NCI-H1417 treated with DMSO at 0.1 percent for 48 hours (cell line): ENCODE measurements around the gene STK36.

Experiments
- DNase-seq: peaks from one replicate; lab custom pipeline; 2025; lab: John Stamatoyannopoulos, UW

STK36 gene

DNA sequence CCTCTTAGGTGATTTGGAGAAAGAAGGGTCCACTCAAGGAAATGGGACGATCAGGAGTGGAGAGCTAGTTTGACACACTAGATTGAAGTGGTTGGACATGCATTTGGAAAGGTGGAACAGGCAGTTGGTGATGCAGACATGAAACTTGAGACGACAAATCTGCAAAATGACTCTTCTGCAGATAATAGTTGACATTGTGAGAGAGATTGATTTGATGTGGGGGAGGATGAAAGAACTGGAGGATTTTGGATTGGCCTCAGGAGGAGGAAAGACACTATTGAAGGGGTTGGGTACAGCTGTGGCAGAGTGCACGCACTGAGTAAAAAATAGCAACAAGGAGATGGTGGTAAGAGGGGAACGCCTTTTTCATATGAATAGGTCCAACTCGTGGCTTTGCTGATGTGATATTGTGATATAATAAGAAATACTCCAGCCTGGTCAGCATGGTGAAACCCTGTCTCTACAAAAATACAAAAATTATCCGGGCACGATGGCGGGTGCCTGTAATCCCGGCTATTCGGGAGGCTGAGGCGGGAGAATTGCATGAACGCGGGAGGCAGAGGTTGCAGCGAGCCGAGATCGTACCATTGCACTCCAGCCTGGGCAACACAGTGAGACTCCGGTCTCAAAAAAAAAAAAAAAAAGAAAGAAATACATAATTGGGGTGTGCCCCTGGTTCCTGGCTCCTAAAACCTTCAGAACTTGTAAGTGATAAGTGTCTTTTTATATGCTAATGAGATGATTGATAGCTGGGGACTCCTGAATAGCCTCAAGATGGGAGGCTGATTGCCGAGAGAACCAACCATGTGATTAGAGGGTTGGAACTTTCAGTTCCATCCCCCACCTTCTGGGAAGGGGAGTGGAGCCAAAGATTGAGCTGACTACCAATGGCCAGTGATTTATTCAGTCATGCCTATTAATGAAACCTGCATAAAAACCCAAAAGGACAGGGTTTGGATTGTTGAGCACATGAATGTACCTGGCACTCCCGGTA lies 48.5 kb downstream of the STK36 start:
- no peak for DNase-seq

DNA sequence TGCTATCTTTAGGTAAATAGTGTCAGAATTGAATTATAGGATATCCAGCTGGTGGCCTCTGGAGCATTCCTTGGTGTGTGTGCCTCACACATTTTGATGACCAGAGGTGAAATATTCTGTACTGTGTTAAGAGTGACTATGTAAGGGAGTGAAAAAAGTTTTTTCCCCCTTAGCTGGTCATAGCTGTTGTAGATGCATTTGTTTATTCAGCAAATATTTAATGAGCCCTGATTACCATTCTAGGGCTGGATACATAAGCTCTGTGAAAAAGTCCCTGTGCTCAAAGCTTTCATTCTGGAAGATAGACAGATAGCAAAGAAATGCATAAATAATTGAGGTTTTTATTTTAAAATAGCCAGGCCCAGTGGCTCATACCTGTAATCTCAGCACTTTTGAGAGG lies 49.6 kb downstream of the STK36 start:
- no peak for DNase-seq

DNA sequence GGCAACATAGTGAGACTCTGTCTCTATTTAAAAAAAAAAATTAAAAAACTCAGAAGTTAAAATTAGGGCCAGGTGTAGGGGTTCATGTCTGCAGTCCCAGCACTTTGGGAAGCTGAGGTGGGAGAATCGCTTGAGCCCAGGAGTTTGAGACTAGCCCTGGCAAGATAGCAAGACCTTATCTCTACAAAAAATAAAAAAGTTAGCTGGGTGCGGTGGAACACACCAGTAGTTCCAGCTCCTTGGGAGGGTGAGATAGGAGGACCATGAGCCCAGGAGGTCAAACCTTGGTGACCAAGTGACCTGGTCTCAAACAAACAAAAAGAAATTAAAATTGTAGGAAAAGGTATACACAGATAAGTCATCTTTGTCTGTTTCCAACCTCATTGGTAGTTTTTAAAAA lies 50.0 kb downstream of the STK36 start:
- no peak for DNase-seq

DNA sequence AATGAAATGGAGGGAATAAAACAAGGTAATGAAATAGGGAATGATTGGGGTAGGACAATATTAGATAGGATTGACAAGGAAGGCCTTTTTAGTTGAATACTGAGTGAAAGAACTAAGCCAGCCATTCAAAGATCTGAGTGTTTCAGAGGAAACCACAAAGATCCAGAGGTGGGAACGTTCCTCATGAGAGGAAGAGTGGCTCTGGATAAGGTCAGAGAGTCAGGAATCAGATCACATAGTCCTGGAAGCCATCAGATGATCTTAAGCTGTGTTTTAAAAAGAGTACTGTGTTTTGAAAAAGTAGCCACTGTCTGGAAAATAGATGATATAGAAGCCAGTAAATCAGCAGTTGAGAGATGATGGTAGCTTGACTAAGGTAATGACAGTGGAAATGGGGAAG lies 50.5 kb downstream of the STK36 start:
- DNase-seq = no peak

DNA sequence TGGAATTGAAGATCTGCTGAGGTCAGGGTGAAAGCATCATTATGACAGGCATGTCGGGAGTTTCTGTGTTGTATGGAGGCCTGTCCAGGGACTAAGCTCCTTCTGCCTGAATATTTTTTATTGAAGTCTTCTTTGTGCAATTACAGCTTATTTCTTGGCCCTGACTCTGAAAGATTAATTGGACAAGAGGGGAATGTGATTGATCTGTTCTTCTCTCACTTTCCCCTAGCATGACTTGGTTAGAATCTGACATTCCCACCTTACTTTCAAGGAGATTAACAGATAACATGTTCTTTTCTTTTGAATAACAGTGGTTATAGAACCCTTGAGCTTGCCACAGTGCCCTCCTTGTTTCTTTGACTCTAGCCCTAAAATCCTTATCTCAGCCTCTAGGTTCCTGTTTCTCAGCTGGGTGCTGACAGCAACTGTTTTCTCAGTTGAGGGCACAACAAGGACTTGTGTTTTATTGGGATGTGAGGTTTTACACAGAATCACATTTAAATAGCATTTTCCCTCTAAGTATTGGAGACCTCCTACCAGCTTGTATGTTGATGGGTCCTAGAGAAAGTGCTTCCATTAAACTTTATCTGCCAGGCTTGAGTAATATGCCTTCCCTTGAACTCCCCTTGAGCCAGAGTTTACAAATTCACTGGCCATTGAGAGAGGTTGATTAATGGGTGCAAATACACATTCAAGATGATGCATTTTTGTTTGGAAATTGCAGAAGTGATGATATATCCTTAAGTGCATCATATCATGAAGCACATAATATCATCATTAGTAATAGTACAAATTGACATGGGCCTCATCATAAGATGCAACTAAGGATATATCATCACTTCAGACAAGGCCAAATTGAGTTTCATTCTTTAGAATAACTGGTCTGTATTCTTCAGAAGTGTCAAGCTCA lies 51.2 kb downstream of the STK36 start:
- no peak for DNase-seq

DNA sequence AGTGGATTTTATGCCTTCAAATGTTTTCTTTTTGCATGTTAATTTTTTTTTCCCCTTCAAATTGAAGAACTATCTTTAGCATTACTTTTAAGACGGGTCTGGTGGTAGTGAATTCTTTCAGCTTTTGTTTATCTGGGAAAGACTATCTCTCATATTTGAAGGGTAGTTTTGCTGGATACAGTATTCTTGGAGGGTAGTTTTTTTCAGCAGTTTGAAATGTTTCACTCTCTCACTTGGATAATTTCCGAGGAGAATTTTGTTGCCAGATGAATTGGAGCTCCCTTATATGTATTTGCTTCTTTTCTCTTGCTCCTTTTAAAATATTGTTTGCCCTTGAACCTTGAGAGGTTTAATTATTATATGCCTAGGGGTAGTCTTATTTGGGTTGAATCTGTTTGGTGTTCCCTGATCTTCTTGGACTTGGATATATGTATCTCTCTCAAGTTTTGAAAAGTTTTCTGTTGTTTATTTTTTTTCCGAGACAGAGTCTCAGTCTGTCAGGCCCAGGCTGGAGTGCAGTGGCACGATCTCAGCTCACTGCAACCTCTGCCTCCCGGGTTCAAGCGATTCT lies 54.2 kb downstream of the STK36 start:
- DNase-seq = no peak

DNA sequence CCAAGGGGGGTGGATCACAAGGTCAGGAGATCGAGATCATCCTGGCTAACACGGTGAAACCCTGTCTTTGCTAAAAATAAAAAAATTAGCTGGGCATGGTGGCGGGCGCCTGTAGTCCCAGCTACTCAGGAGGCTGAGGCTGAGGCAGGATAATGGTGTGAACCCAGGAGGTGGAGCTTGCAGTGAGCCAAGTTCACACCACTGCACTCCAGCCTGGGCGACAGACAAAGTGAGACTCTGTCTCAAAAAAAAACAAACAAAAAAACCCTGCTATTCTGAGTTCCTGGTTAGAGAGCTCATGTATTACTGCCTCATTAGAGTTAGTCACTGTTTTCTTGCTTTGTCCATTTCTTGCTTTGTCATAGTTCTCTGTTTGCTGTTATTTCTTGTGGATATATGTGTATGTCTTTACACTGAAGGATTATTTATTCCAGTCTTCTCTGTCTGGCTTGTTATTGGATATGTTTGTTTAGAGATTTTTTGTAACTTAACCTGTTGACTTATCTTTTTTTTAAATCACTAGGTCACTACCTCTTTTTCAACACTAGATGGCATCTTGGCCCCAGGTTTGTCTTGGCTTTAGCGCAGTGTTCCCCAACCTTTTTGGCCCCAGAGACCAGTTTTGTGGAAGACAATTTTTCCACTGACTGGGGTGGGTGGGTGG lies 55.7 kb downstream of the STK36 start:
- DNase-seq = no peak

DNA sequence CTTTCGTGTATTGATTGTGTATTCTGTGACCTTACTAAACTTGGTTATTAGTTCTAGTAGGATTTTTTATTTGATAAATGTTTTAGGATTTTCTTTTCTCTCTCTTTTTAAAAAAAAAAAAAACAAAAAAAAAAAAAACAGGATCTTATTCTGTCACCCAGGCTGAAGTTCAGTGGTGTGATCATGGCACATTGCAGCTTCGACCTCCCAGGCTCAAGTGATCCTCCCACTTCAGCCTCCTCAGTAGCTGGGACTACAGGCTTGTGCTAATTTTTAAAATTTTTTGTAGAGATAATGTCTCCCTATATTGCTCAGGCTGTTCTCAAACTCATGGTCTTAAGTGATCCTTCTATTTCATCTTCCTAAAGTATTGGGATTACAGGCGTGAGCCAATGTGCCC lies 57.8 kb downstream of the STK36 start:
- DNase-seq = no peak

DNA sequence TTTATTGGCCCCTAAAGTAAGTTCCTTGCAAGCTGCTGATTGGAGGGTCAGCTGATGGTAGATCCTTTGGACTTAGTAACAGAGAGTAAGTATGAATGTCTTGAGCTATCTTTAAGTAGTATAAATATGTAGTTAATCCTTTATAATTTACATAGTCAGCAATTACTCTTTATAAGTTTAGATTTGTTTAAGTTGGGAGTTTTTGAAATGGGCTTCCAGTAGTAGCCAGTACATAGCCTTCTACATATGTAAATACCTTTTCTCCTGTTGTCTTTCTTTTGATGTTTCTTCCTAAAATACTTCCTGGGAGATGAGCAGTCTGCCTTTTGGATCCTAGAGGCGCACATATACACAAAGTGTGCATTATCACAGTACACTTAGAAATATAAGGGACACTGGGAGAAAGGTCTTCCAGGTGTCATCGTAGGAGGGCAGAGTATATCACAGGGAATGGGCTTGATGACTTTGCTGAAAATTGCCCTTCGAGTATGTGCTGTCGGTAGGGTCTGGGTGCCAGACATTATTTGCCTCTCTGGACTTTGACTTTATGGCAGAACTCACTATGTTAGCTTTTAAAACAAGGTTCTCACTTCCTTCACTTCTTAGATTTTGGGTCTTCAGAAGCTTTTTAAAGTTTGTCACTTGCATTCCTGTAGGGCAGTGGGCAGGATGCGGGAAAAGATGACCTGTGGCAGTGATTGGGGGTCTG lies 60.3 kb downstream of the STK36 start:
- DNase-seq = no peak

DNA sequence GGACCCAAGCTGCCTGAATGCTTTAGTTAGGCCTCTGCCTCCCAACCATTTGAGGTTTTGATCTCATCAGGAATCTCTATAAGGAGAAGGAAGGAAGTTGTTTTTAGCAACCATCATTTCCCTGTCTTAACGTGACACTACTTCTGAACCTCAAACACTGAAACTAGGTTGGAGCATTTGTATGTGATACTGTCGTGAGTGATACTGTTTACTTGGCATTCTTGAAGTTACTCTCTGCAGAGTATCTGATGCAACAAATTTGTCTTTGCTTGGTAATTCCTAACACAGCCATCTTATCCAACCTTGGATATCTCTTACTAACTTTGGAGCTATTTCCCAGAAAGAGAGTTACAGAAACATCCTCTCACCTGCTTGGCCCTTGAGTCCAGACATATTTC lies 60.9 kb downstream of the STK36 start:
- no peak for DNase-seq

DNA sequence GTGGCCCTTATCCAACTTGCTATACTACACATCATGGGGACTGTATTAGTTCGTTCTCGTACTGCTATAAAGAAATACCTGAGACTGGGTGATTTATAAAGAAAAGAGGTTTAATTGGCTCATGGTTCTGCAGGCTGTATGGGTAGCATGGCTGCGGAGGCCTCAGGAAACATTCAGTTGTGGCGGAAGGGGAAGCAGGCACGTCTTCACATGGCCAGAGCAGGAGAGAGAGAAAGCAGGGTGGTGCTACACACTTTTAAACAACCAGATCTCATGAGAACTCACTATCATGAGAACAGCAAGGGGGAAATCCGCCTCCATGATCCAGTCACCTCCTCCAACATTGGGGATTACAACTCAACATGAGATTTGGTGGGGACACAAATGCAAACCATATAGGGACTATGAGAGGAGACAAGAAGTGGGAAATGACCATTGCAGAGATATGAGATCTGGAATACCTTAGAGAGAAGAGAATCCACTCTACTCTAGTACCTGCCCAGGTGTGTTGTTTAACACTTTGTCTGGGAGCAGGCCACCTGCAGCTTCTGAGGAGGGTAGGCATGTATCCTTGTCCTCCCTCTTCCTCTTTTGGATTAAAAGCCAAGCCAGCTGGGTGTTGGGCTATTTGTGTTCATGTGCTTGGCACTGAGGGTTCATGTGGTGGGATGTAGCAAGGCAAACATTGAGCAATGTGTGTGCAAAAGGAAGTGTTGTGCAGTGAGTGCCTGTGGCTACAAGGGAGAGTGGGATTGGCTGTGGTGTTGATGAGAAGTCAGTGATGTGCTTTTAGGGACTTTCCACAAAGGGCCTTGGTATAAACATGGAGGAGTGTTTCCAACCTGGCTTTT lies 61.5 kb downstream of the STK36 start:
- no peak for DNase-seq

DNA sequence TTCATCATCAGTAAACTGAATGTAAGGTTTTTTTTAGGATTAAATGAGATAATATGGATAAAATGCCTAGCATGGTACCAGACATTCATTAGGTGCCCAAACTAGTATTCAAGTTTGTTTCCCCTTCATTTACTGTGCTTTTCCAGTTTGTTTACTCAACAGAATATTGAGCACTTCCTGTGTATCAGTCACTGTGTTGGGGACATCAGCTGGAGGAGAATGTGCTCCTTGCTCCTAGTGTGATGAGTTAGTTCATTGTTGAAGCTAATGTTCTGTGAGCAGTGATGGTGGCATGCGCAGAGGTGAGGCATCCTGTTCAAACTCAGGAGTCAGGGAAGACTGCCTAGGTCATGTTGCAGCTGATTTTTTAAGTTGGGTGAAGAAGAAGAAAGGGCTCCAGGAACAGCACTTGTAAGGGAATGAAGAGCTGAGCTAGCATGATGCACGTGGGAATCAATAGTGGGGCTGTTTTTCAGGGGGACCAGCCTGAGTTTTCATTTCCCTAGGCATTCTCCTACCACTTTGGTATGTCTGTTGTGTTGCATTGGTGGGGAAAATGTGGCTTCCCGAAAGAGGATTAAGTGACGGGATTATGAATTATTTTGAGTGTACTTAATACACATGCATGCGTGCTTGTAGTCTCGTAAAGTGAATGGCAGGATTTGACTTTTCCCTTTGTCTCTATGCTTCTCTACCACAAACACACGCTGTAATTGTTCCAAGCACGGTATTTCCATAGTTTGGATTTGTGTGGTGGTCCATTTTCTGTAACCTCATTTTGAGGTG lies 62.5 kb downstream of the STK36 start:
- no peak for DNase-seq

DNA sequence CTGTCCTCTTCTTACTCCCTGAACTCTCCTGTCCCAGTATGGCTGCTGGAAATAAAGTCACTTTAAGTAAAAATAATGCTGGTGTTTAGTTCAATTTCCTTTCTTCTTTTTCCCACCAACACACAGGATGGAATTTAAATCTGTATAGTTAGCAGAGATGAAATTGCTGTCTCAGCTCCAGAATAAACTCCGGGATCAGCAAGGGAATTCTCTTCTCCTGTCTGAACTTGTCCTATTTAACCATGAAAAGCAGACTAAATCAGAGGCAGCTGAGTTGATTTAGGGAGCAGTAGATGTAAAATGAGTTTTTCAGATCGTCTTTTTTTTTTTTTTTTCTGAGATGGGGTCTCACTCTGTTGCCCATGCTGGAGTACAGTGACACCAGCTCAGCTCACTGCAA lies 64.6 kb downstream of the STK36 start:
- DNase-seq = no peak

DNA sequence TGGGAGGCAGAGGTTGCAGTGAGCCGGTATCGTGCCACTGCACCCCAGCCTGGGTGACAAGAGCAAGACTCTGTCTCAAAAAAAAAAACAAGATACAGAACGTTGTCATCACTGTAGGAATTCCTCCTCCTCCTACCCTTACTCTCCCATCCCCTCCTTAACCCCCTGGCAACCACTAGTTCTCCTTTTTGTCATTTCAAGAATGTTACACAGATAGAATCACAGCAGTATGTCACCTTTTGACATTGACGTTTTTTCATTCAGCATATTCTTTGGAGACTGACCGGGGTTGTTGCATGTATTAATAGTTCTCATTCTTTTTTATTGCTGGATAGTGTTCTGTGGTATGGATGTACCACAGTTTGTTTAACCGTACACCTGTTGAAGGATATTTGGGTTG lies 71.2 kb downstream of the STK36 start:
- no peak for DNase-seq

DNA sequence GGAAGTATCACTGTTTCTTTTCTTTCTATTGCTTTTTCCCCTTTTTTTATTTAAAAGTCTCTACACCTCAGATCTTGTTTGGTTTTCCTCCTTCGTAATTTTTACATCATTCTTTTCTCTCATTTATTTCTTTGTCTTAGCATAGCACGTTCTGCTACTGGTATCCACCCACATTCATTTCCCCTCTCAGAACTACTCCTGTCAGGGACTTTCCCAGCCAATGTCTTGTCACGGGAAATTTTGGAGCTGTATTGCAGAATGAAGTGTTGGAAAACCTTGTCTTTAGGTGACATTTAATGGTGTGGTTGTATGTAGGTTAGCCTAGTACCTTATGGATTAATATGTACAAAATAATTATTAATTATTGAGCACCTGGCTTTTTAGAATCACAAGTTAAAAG lies 72.7 kb downstream of the STK36 start:
- no peak for DNase-seq

DNA sequence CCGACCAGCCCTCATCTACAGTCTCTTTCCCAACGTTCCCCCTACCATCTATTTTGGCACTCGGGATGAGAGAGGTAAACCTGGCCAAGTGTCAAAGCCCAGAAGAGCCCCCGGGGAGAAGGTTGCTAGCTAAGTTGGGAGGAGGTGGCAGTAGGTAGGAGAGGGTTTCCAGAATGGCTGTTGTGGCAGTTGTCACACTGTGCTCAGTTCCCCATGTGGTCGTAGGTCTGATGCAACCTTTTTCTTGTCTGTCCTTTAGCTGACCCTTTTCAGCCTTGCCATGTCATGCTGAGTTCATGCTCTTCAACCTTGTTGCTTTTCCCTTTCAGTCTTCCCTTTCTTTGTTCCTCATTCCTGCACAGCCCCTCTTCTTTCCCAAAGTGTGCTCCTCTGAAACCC lies 73.3 kb downstream of the STK36 start:
- DNase-seq = no peak

DNA sequence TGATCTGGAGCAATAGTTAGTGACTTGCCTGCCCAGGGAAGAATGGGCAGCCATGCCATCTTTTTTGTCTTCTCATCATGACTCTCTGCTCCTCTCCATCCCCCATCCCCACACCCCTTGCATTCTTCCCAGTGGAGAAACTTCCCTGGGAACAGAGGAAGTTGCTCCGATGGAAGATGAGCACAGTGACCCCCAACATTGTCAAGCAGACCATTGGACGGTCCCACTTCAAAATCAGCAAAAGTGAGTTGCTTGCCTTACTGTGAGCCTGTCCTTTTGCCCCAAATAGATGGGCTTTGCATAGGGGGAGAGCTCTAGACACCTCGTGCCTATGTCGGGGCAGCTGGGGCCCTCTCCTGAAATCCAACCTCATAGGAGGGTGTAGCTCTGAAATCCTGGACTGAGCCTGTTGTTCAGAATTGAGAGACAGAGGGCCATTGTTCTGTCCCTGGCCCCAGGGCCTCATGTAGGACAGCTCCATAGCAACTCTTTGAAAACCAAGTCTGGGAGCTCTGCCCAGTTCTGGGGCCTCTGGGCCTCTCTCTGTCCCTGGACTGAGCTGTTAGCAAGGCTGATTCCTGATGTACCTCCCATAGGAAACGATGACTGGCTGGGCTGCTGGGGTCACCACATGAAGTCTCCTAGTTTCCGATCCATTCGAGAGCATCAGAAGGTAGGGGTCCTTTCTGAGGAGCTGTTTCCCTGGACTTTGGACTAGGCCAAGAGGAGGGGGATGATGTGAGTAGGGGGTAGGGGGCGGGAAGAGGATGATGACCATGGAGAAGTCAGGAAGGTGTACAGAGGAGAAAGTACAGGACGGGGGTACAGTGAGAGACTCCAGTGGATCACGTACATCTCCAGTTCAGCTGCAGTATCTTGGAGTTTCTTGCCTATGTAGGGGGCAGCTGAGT lies 73.9 kb downstream of the STK36 start:
- no peak for DNase-seq

DNA sequence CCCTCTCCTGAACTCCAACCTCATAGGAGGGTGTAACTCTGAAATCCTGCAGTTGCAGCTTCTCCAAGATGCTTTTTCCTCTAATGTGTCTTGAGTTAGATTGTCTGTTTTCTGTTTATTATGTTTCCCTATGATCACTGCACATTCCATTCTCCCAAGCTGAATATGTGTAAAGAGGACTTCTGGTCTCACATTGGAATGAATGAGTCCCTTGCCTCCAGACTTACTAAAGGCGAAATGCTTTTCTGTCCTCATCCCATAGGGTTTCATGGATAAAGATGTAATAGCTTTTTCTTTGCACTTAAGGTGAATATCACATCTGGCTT lies 74.5 kb downstream of the STK36 start:
- DNase-seq = no peak

DNA sequence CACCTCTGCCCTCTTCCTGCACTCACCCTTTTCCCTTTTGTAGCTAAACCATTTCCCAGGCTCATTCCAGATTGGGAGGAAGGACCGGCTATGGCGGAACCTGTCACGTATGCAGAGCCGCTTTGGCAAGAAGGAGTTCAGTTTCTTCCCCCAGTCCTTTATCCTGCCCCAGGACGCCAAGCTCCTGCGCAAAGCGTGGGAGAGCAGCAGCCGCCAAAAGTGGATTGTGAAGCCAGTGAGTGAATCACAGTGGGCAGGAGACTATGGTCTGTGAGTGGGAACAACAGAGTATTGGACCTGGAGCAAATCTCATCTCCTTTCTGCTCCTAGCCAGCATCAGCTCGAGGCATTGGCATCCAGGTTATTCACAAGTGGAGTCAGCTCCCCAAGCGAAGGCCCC lies 75.1 kb downstream of the STK36 start:
- no peak for DNase-seq
